ENCODE results near the gene IFRD1. TPM values are rescaled to one million over a fixed set of nuclear protein-coding genes. Genes with fewer than 3 reads are reported as not detected.

Gene IFRD1
- total RNA-seq, 1 experiment from 2014 or later = 54.1 TPM

DNA sequence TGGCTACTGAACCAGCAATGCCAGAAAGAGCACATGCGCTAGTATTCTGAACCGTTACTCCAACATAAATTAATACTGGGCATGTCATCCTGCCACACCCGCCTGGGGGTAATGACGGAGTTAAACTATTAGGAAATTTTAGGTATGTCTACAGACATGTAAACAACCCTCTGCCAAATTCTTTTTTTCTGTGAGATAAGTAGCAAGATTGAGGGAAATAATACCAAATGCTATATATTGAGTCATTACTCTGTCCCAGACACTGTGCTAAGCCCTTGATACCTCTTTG is 37.9 kb downstream of the IFRD1 start:
- Histone ChIP-seq H3K4me3 (ENCODE audit: insufficient read depth, low read depth, low read length) (no peak overlapping the region), H3K27me3 (ENCODE audit: control insufficient read depth, insufficient read depth, low read length) (no peaks in the 10 kb centered on the region), H3K36me3 (replicated peaks; ENCODE audit: control insufficient read depth, insufficient read depth, low read length) (0 out of 2 replicates have a peak, but pooled peaks cover 1% of the 10 kb centered on the region)
- no peak for DNase-seq

DNA sequence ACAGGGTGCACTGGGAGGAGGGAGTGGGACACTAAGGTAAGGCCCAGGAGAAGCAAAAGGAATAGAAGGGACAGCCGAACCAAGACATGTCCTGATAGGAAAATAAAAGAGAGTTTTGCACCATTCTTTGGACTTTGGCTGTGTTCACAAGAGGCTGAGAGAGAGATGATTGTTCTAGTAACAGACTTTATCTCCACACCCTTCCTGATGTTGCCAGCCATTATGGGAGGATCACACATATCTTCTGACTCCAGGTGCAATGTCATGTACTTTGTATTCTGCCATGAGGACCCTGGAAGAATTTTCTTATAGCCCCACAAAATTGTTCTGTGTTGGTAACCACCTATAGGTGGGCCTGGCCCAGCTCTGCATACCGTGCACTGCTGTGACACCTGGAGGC is 41.9 kb downstream of the IFRD1 start:
- DNase-seq = no peak
- Histone ChIP-seq H3K4me3 (ENCODE audit: insufficient read depth, low read depth, low read length) (no peak overlapping the region), H3K27me3 (ENCODE audit: control insufficient read depth, insufficient read depth, low read length) (no peaks in the 10 kb centered on the region), H3K36me3 (replicated peaks; ENCODE audit: control insufficient read depth, insufficient read depth, low read length) (0 out of 2 replicates have a peak, but pooled peaks cover 1% of the 10 kb centered on the region)

DNA sequence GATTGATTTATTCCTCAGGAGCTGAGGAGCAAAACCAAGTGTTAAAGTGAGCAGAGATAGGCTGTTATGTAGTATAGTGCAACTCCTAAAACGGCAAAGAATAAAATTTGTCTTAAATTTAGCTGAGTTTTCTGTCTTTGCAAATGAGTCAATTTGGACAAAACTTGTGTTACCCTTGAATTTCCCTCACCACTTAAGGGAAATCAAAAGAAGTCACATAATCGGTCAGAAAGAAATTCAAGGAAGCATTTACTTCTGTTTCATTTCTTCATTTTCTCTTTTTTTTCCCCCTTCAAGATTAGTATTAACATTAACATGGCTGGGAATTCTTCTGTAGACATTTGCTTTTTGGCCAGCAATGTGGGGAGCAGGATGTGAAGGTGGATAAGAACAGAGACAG is 44.4 kb downstream of the IFRD1 start:
- no peak for DNase-seq
- no peaks in the 10 kb centered on the region for H3K27me3 ChIP-seq (ENCODE audit: control insufficient read depth, insufficient read depth, low read length)
- H3K4me3 ChIP-seq (ENCODE audit: insufficient read depth, low read depth, low read length) = no peak overlapping the region
- 0 out of 2 replicates have a peak, but pooled peaks cover 1% of the 10 kb centered on the region for H3K36me3 ChIP-seq (replicated peaks; ENCODE audit: control insufficient read depth, insufficient read depth, low read length)

DNA sequence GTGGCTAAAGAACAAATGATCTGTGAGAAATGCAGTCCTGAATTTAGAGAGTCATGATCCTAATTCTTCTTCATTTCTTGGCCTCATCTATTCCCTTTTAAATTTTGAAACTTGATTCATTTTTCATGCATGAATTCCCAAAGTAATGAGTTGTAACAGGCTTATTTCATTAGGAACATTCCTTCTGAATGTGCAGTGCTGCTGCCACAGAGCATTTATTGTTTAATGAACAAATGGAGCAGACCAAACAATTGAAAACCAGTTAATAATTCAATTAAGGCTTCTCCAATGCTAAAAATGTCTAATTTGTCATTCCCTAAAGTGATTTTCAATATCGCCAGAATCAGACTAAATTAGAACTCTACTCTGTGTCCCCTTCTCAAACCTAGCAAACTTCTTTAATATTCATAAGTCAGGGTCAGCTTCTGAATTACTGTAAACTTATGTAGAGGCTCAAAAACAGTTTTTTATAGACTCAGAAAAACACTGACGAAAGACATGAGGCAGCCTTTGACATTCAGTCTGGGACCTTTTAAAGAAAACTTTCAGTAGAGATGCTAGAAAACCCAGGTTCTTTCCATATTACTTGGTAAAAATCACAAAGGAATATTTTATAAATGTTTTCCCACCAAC is 45.0 kb downstream of the IFRD1 start:
- Histone ChIP-seq H3K27me3 (ENCODE audit: control insufficient read depth, insufficient read depth, low read length) (no peaks in the 10 kb centered on the region), H3K4me3 (ENCODE audit: insufficient read depth, low read depth, low read length) (no peak overlapping the region), H3K36me3 (replicated peaks; ENCODE audit: control insufficient read depth, insufficient read depth, low read length) (no peaks in the 10 kb centered on the region)
- no peak for DNase-seq

DNA sequence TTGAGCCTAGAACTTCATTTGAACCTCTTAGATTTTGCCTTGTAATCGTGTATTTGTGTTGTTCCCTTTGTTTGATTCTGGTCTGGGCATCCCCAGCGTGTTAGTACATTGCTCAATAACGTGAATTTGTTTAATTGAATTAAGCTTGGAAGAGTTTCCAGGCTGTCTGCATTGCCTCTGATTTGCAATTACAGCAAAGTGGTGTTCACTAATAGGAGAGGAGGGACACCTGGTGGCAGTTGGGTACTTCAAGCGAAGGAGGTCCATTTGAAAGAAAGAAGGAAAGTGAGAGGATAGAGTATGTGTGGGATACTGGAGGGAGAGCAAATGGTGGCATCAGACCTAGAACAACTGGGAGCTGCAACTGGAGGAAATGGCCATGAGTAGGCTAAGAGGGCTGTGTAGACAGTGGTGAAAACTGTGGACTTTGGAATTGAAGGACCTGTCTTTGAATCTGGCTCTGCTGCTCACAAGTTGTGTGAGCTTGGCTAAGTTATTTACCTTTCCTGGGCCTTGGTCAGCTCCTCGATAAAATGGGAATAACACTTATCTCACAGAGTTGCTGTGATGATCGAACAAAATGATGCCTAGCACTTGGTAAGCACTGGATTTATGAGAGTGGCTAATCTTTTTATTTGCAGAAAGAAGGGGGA is 45.7 kb downstream of the IFRD1 start:
- Histone ChIP-seq H3K36me3 (replicated peaks; ENCODE audit: control insufficient read depth, insufficient read depth, low read length) (no peaks in the 10 kb centered on the region), H3K27me3 (ENCODE audit: control insufficient read depth, insufficient read depth, low read length) (no peaks in the 10 kb centered on the region), H3K4me3 (ENCODE audit: insufficient read depth, low read depth, low read length) (no peak overlapping the region)
- peak; percentile 46 for DNase-seq

DNA sequence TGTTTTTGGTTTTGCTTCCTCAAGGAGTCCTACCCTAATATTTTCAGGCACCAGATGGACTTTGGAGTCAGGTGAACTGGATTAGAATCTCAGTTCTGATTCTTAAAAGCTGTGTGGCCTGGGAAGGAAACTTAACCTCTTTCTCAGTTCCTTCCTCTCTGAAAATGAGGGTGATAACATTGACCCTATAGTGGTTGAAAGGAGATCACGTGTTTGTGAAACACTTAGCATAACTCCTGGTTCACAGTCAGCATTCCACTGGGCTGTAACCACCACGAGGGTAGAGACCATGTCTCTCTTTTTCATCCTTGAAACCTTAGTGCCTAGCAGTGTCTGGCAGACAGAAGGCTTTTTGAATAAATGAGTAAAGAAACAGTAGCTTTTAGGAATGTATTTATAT is 47.2 kb downstream of the IFRD1 start:
- DNase-seq = no peak
- Histone ChIP-seq H3K36me3 (replicated peaks; ENCODE audit: control insufficient read depth, insufficient read depth, low read length) (no peaks in the 10 kb centered on the region), H3K4me3 (ENCODE audit: insufficient read depth, low read depth, low read length) (no peak overlapping the region)

DNA sequence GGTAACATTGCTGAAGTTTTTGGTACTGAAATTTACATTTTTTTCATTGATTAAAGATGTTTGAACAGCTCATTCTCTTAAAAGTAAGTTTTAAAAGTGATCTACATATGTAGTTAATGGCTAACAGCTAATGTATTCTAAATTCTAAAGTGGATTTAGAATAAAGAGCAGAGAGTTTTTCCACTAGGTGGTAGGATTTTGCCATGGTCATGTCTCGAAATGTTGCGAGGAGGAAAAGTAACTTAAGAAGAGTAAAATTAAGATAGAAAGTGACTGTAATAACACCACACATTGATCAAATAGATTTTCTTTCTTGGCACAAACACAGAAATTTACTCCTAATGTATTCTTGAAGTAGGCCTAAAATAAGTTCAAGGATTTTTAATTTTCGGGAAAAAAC is 50.4 kb downstream of the IFRD1 start:
- Histone ChIP-seq H3K27me3 (ENCODE audit: control insufficient read depth, insufficient read depth, low read length) (no peaks in the 10 kb centered on the region), H3K4me3 (ENCODE audit: insufficient read depth, low read depth, low read length) (no peak overlapping the region), H3K36me3 (replicated peaks; ENCODE audit: control insufficient read depth, insufficient read depth, low read length) (no peaks in the 10 kb centered on the region)
- no peak for DNase-seq

More for the DNA sequence above, 47.2 kb downstream of the IFRD1 start:
- no peaks in the 10 kb centered on the region for H3K27me3 ChIP-seq (ENCODE audit: control insufficient read depth, insufficient read depth, low read length)

DNA sequence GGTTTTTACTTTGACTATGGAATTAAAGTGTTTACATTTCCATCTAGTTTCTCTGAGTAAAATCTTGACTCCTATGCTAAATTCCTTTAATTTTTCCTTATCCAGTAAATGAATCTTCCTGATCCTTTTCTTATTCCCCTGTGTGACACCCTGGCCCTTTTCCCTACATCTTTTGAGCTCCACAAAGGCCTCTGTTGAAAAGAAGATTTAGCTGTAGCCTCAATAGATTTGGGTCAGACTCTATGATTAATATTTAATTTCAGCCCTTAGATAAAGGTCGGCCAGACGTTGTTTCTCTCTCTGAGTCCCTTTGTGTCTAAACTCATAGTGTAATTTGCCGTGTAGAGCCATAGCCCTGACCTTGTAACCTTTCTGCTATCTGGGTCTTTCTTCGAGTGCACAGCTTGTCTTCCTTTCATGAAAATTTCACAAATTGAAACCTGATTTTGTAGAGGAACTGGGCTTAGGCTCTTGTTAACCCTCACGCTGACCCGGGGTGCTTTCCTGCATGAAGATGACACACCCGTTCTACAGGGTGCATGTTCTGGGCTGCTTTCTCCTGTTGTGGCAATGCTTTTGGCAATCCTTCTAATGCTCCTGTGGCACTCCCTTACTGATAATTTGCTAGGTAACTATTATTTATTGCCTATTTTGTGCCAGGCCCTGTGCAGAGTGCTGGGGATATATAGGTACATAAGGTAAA is 51.7 kb downstream of the IFRD1 start:
- H3K4me3 ChIP-seq (ENCODE audit: insufficient read depth, low read depth, low read length) = no peak overlapping the region
- no peak for DNase-seq
- no peaks in the 10 kb centered on the region for H3K36me3 ChIP-seq (replicated peaks; ENCODE audit: control insufficient read depth, insufficient read depth, low read length)
- H3K27me3 ChIP-seq (ENCODE audit: control insufficient read depth, insufficient read depth, low read length) = no peaks in the 10 kb centered on the region

DNA sequence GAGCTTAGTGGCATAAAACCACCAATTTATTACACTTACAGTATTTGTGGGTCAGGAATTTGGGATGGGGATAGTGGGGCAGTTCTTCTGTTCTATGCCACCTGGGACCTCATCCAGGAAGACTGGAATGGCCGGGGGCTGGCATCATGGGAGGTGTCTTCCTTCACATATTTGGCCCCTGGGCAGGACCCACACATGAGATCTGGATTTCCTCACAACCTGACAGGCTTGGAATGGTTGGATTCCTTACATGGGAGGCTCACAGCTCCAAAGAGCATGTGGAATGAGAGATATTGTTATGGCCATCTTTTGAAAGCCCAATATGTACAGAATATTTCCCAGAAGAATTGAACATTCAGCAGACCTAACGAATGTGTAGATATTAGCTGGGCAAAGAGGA is 52.4 kb downstream of the IFRD1 start:
- H3K27me3 ChIP-seq (ENCODE audit: control insufficient read depth, insufficient read depth, low read length) = no peaks in the 10 kb centered on the region
- H3K36me3 ChIP-seq (replicated peaks; ENCODE audit: control insufficient read depth, insufficient read depth, low read length) = no peaks in the 10 kb centered on the region
- H3K4me3 ChIP-seq (ENCODE audit: insufficient read depth, low read depth, low read length) = no peak overlapping the region
- DNase-seq = no peak

DNA sequence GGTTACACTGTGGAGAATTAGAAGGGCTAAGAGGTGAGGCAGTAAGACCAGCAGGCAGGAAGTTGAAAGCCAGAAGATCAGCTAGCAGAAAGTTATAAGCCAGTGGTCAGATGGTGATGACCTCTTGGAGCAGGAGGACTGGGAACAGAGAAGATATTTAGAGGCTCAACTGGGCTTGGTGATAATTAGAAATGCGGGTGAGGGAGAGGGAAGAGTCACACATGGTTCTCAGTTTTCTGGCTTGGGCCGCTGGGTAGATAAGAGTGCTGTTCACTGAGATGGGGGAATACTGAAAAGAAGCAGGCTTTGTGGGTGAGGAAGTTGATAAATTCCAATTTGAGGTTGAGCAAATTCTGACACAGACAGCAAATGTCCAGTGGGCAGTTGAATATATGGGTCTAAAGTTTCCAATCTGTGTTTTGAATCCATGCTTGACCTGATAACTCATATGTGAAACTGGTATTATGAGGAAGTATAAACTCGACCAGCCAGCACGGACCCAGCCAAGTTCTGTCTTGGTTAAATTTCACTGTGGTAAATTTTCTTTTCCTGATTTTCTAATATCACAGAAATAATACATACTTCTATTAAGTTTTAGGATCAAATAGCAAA is 53.2 kb downstream of the IFRD1 start:
- no peak overlapping the region for H3K4me3 ChIP-seq (ENCODE audit: insufficient read depth, low read depth, low read length)
- no peak for DNase-seq

DNA sequence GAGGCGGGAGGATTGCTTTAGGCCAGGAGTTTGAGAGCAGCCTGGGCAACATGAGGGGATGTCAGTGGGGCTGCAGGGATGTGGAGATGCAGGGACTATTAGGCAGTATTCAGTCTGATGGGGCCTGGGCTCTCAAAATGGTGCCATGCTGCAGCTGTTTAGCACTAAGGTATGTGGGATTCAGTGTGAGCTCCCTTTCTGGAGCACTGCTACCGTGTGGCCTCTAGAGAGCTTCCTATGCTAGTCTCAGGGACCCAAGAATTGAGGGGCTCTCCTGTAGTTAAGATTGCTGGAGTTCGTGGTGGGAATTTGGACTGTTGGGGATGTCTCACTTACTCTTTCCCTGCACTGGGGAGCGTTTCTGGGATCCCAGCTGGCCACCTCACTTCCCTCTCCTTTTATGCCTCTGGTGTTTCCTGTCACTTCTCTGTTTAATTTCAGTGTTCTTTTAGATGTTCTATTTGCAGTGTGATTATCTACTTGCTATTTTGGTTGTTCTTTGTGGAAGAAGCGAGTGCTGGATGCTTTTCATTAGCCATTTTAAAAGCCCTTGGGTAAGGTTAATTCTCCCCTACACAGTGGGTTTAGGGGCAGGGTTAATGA is 53.9 kb downstream of the IFRD1 start:
- H3K4me3 ChIP-seq (ENCODE audit: insufficient read depth, low read depth, low read length) = no peak overlapping the region
- no peaks in the 10 kb centered on the region for H3K27me3 ChIP-seq (ENCODE audit: control insufficient read depth, insufficient read depth, low read length)
- no peak for DNase-seq
- no peaks in the 10 kb centered on the region for H3K36me3 ChIP-seq (replicated peaks; ENCODE audit: control insufficient read depth, insufficient read depth, low read length)

More for the DNA sequence above, 53.2 kb downstream of the IFRD1 start:
- Histone ChIP-seq H3K36me3 (replicated peaks; ENCODE audit: control insufficient read depth, insufficient read depth, low read length) (no peaks in the 10 kb centered on the region), H3K27me3 (ENCODE audit: control insufficient read depth, insufficient read depth, low read length) (no peaks in the 10 kb centered on the region)

DNA sequence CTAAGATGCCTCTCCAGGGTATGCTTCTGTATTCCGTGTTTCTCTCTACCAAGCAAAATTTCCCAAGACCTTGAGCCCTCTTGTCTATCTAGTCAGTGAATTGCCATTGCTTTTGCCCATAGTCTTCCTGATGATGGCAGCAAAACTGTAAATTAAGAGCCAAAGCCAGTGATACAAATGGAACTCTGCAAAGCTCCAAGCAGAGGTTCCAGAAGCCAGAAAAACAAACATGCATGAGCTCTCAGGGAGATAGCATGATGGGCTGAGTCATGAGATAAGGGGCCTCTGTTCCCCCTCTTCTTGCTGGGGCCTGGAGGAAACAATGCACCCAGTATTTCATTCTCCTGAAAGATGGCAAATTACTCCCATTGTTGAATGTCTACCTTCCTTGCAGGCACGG is 55.2 kb downstream of the IFRD1 start:
- Histone ChIP-seq H3K4me3 (ENCODE audit: insufficient read depth, low read depth, low read length) (no peak overlapping the region), H3K27me3 (ENCODE audit: control insufficient read depth, insufficient read depth, low read length) (no peaks in the 10 kb centered on the region), H3K36me3 (replicated peaks; ENCODE audit: control insufficient read depth, insufficient read depth, low read length) (no peaks in the 10 kb centered on the region)
- DNase-seq = no peak

DNA sequence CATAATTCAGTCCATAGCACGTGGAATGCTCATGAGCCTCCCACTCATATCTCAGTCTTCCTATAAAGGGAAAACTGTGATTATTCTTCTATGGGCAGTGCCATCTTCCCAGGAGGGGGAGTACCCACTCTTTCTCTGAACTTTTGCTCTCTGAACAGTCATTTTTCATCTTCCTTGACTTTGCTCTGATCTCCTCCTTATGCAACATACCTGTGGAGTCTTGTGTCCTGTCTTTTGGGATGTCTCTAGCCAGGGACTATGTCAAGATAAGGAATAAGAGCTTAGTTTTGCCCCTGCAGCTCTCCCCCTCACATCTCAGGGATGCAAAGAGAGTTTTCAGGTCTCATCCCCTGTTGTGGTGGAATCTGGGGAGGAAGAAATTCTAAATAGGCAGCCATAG is 58.1 kb downstream of the IFRD1 start:
- no peaks in the 10 kb centered on the region; the same call in 1 of the 2 replicates for H3K27me3 ChIP-seq (ENCODE audit: control insufficient read depth, insufficient read depth, low read length)
- no peaks in the 10 kb centered on the region for H3K36me3 ChIP-seq (replicated peaks; ENCODE audit: control insufficient read depth, insufficient read depth, low read length)
- DNase-seq = no peak
- no peak overlapping the region for H3K4me3 ChIP-seq (ENCODE audit: insufficient read depth, low read depth, low read length)

DNA sequence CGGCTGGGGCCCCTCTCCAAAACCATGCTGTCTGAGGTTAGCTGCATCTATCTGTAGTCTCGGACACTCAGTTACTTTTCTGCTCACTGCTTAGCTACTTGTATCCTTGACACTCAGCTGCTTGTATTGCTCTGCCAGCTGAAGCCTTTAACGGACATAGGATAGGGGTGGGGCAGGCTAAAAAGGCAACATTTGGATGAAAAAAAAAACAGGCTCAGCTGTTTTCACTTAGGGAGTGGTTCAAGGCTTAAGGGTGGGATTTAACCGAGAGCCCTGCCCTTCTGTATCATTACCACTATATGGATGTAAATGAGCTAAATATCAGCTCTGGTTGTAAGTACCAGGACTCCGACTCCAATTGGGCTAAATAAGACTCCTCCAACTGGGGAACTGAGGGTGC is 59.1 kb downstream of the IFRD1 start:
- H3K4me3 ChIP-seq (ENCODE audit: insufficient read depth, low read depth, low read length) = no peak overlapping the region
- no peaks in the 10 kb centered on the region for H3K36me3 ChIP-seq (replicated peaks; ENCODE audit: control insufficient read depth, insufficient read depth, low read length)
- DNase-seq = no peak
- H3K27me3 ChIP-seq (ENCODE audit: control insufficient read depth, insufficient read depth, low read length) = no peaks in the 10 kb centered on the region; the same call in 1 of the 2 replicates

Data from H7 (cell line).